Measurements from ENCODE around the gene SLC6A1.

GRCh38 chr3:10960255-10960654 lies 32.3 kb upstream of the SLC6A1 start:
- TF ChIP-seq ZNF101 (CRISPR knock-in tag; IDR thresholded peaks at IDR 0.05; ENCODE audit: borderline replicate concordance, low read depth) (no peak), POLR2G (IDR thresholded peaks at IDR 0.05; ENCODE audit: low read depth, low read length) (no peak), NFE2L1 (CRISPR knock-in tag; IDR thresholded peaks at IDR 0.05; ENCODE audit: borderline replicate concordance) (no peak), ZNF777 (CRISPR knock-in tag; IDR thresholded peaks at IDR 0.05) (no peak), CTCF (CRISPR knock-in tag; IDR thresholded peaks at IDR 0.05) (no peak), ZNF609 (CRISPR knock-in tag; IDR thresholded peaks at IDR 0.05; ENCODE audit: borderline replicate concordance) (no peak), ZNF10 (CRISPR knock-in tag; IDR thresholded peaks at IDR 0.05; ENCODE audit: borderline replicate concordance, low read depth) (no peak)

Measured in HepG2 (cell line).